Activated CD4-positive, alpha-beta T cell treated with anti-CD3 and anti-CD28 coated beads for 24 hours (primary cell): ENCODE measurements around the gene DLK2.
A peak's percentile ranks its signal among the peaks of the same experiment; 100 is the strongest.
"Not testable (repeated sequence)": the region's sequence is repeated elsewhere in the genome, so short reads cannot be mapped to it uniquely, and the experiment has no call there.

Source experiments
- DNase-seq, 2 donors: peaks; one replicate each; pipeline ENCODE4 v3.0.0-alpha.2; 2020; ENCODE audit warnings: low read depth in 2 of 2

The DLK2 gene

DNA sequence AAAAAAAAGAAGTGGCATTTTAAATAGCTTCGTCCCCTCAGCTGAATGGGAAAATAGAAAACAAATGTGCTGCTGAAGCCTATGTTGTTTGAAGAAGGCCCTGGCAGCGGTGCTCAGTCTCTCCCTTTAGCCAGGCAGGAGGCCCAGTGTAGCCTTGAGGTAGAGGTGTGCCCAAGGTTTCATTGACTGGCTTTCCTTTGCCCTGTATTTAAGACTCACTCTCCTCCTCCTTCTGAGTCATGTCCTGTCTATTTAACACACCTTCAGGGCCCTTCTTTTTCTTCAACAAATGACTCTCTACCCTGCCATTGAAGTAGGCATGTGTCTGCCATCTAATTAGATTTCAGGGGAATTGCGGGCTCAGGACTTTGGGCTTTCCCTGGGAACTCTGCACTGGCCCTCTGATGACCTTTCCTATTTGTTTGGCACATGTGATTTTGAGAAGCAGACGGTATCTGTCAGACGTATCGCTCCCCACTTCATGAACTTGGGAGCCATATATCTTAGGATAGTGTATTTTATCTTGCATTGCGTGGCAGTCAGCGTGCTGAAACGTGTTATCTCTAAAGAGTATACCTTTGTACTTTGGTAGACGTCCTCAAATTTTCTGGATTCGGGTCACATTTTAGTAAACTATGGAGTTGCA, 26.4 kb upstream of the DLK2 start:
- DNase-seq: no peak

DNA sequence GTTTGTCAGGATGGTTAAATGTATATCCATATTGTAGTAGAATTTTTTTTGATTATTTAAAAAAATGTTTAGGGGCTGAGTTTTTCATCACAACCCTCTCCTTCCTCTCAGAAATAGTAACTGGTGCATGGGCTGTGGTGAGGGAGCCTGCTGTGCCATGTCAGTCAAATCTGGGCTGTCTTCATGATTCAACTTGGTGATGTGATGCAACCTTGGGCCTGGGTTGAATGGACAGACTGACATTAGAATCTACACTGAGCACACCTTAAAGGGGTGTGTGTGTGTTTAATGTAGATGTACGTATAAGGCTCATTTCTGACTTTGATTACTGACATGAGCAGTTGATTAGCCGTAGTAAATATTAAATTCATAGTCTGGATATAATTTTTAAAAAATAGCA, 25.7 kb upstream of the DLK2 start:
- no peak for DNase-seq

- no peak for DNase-seq
Measured at GRCh38 chr6:43478008-43478372, 22.6 kb upstream of the DLK2 start.

DNA sequence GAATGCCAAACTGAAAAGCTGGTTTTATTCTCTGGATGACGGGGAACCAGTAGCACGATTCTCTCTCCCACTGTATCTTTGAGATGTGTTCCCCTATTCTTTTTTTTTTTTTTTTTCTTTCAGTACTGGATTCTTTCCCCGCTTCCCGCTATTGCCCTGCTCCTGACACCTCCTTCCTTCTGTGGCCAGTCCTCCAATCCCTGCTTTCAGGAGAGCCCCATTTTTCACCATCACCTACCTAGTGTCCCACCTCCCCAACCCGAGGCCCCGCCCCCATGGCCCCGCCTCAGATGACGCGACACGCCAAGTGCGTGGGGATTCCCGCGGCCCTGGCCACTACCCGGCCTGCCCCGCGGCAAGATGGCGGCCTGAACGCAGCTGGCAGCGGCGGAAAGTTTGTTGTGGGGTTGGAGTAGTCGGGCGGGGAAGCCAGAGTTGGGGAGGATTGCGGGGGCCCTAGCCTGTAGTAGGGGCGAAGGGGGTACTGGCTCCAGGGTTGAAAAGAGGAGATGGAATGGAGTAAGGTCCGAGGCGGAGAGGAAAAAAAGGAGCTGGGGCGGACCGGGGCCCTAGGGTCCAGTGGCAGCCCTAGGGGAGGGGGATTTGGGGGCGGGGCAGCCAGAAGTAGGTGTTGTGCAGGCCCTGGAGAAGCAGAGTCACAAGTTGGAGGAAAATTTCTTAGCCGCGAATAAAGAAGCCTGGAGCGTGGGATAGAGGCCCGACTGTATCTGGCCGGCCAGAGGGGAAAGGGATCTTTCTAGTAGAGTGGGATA, 22.1 kb upstream of the DLK2 start, which contains the start of gene TJAP1:
Gene TJAP1 (plus strand): TSS at position 336 of the 773 bp plus-strand sequence. CDS start 21,432 bp downstream, outside the sequence.
- DNase-seq: peak; percentile 98

- no peak for DNase-seq
Measured at GRCh38 chr6:43476746-43477145, 21.4 kb upstream of the DLK2 start.

GRCh38 chr6:43475516-43475915, 20.2 kb upstream of the DLK2 start:
- no peak for DNase-seq

- no peak for DNase-seq
Measured at GRCh38 chr6:43472515-43472914, 17.2 kb upstream of the DLK2 start.

DNA sequence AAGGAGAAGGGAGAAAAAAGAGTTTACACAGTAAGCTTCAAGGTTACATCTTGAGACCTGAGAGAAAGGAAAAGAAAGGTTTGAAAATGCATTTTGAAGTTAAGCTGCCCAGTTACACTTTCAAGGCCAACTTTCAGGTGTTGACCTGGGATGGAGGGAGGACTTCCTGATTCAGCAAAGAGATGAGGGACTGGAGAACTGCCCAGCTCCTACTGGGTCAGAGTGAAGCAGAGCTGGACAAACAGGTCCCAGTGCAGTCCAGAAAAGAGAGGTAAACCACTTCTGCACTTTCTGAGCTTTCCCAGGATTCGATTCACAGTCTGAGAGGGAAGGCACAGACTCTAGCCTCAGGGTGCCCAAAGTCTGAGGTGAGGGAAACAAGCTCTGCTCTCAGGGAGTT, 16.1 kb upstream of the DLK2 start:
- DNase-seq: no peak

GRCh38 chr6:43469947-43470346, 14.6 kb upstream of the DLK2 start:
- no peak for DNase-seq

GRCh38 chr6:43468748-43469681, 13.7 kb upstream of the DLK2 start:
- no peak for DNase-seq

GRCh38 chr6:43468240-43468639, 12.9 kb upstream of the DLK2 start:
- no peak for DNase-seq

- DNase-seq: no peak
Measured at GRCh38 chr6:43467752-43468151, 12.4 kb upstream of the DLK2 start.

GRCh38 chr6:43467265-43467664, 11.9 kb upstream of the DLK2 start:
- DNase-seq: not testable (repeated sequence)

DNA sequence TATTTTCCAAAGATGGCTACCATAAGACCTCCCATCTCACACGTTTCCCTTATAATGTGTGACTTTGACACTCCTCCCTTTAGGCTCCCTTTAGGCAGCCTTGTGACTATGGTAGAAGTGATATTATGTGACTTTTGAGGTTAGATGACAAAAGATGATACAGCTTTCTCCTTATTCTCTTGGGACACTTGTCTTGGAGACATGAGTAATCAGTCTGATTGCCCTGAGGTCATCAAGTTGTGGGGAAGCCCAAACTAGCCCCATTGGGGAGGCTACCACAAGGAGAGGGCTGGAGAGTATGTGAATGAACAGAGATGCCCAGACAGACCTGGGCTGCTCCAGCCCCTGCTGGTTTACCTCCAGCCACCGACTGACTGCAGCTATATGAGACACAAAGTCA, 10.6 kb upstream of the DLK2 start:
- DNase-seq: no peak

GRCh38 chr6:43464337-43464736, 9.0 kb upstream of the DLK2 start:
- DNase-seq: no peak

- no peak for DNase-seq
Measured at GRCh38 chr6:43461936-43462335, 6.6 kb upstream of the DLK2 start.

DNA sequence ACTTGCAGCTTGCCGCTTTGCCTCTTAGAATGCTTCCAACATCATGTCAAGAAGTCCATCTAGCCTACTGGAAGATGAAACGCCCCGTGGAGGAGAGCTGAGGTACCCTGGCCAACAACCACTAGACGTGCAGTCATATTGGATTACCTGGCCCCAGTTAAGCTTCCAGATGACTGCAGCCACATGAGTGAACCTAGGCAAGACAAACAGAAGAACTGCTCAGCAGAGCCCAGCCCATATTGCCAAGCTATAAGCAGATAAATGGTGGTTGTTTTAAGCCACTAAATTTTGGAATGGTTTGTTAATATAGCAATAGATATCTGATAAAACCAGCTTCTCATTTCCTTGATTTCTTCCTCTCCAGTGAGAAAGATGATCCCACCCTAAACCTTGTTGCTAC, 4.7 kb upstream of the DLK2 start:
- DNase-seq: no peak

GRCh38 chr6:43459535-43459934, 4.2 kb upstream of the DLK2 start:
- no peak for DNase-seq

- not testable (repeated sequence) for DNase-seq
Measured at GRCh38 chr6:43458154-43458553, 2.8 kb upstream of the DLK2 start.

DNA sequence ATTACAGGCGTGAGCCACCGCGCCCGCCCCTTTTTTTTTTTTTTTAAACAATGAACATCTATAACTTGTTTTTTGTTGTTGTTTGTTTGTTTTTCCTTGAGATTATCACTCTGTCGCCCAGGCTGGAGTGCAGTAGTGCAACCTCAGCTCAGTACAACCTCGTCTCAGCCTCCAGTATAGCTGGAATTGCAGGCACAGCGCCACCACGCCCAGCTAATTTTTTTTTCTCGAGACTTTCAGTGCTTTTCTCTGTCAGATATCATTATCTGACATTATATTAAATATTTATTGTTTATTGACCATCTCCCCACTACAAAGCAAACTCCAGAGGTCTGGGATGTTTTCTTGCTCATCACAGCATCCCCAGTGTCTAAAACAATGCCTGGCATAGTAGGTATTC, 2.3 kb upstream of the DLK2 start:
- no peak for DNase-seq

DNA sequence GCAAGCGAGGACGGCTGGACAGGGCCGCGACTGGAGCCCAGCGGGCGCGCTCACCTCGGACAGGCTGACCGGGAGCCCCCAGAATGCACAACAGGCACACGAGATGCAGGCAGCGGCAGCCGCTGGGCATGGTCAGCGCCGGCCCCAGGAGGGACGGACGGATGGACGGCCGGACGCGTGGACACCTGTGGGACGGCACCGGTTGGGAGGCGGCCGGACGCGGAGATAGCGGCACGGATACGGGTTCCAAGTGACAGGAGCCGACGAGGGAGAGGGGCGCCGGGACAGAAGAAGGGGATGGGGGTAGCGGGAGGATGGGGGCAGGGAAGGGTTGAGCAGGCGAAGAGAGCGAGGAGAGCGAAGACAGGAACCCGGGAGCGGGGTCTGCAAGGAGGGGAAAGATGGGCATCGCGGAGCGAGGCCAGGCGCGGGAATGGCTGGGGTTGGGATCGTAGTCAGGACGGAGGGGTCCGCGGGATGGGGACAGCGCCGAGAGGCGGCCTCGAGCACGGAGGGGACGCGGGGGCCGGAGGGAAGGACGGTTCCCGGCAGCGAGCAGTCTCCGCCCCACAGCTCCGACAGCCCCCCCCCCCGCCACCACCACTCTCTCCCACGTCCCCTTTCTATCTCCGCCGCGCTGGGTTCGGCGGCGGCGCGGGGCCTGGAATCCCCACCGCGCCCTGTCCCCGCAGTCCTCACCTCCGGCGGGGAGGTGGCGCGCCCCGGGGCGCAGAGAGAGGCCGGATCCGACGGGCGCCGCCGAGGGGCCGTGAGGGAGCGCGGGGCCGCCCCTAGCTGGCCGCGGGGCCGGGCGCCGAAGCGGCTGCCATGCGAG, 435 bp downstream of the DLK2 start:
- no peak for DNase-seq
